ENCODE results near the gene SRRT. TPM values are rescaled to one million over a fixed set of nuclear protein-coding genes. Genes with fewer than 3 reads are reported as not detected.
"Not testable (repeated sequence)": the region's sequence is repeated elsewhere in the genome, so short reads cannot be mapped to it uniquely, and the experiment has no call there.

SRRT gene
- polyA plus RNA-seq, 1 donor from 2014 or later: 59.9 TPM

DNA sequence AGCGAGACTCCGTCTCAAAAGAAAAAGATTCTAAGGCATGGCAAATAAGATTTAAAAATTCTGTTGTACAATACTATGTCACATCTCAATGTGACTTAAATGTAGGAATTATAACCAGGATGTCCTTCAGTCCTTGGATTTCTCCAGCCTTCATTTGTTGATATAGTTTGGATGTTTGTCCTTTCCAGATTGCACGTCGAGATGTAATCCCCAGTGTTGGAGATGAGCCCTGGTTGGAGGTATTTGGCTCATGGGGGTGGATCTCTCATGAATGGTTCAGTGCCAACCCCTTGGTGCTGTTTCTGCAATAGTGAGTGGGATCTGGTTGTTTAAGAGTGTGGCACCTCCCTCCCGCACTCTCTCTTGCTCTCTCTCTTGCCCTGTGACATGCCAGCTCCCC is 33.6 kb downstream of the SRRT start:
- no peaks in the 10 kb centered on the region for H4K20me1 ChIP-seq (ENCODE audit: insufficient read depth)
- no peaks in the 10 kb centered on the region for H3K9me2 ChIP-seq (ENCODE audit: insufficient read depth, low read length)
- no peak overlapping the region for H3K4me2 ChIP-seq (ENCODE audit: low read length)
- no peaks in the 10 kb centered on the region for H3F3A ChIP-seq (ENCODE audit: insufficient read depth, low read length, poor library complexity, severe bottlenecking)
- H3K36me3 ChIP-seq (ENCODE audit: insufficient read depth, low read length): no peaks in the 10 kb centered on the region
- H3K4me3 ChIP-seq (ENCODE audit: low read length): no peak overlapping the region
- H3K27me3 ChIP-seq (ENCODE audit: insufficient read depth, low read depth, low read length): no peaks in the 10 kb centered on the region
- H3K9ac ChIP-seq (ENCODE audit: low read length): no peak overlapping the region
- TF ChIP-seq MXI1 (conservative IDR thresholded peaks at IDR 0.05; ENCODE audit: poor library complexity, severe bottlenecking) (no peak), RAD21 (conservative IDR thresholded peaks at IDR 0.05) (no peak), EZH2 (IDR thresholded peaks at IDR 0.05; ENCODE audit: borderline replicate concordance, insufficient read depth, low read length, poor library complexity, severe bottlenecking) (no peak), TAF1 (IDR thresholded peaks at IDR 0.05; ENCODE audit: low read depth) (no peak), SMC3 (conservative IDR thresholded peaks at IDR 0.05; ENCODE audit: poor library complexity) (no peak), POLR2AphosphoS5 (IDR thresholded peaks at IDR 0.05) (no peak), EP300 (conservative IDR thresholded peaks at IDR 0.05; ENCODE audit: poor library complexity, severe bottlenecking) (no peak)
- TF ChIP-seq, protein P1, sequence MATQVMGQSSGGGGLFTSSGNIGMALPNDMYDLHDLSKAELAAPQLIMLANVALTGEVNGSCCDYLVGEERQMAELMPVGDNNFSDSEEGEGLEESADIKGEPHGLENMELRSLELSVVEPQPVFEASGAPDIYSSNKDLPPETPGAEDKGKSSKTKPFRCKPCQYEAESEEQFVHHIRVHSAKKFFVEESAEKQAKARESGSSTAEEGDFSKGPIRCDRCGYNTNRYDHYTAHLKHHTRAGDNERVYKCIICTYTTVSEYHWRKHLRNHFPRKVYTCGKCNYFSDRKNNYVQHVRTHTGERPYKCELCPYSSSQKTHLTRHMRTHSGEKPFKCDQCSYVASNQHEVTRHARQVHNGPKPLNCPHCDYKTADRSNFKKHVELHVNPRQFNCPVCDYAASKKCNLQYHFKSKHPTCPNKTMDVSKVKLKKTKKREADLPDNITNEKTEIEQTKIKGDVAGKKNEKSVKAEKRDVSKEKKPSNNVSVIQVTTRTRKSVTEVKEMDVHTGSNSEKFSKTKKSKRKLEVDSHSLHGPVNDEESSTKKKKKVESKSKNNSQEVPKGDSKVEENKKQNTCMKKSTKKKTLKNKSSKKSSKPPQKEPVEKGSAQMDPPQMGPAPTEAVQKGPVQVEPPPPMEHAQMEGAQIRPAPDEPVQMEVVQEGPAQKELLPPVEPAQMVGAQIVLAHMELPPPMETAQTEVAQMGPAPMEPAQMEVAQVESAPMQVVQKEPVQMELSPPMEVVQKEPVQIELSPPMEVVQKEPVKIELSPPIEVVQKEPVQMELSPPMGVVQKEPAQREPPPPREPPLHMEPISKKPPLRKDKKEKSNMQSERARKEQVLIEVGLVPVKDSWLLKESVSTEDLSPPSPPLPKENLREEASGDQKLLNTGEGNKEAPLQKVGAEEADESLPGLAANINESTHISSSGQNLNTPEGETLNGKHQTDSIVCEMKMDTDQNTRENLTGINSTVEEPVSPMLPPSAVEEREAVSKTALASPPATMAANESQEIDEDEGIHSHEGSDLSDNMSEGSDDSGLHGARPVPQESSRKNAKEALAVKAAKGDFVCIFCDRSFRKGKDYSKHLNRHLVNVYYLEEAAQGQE (IDR thresholded peaks at IDR 0.05; ENCODE audit: borderline replicate concordance): no peak
- TF ChIP-seq, protein P2, sequence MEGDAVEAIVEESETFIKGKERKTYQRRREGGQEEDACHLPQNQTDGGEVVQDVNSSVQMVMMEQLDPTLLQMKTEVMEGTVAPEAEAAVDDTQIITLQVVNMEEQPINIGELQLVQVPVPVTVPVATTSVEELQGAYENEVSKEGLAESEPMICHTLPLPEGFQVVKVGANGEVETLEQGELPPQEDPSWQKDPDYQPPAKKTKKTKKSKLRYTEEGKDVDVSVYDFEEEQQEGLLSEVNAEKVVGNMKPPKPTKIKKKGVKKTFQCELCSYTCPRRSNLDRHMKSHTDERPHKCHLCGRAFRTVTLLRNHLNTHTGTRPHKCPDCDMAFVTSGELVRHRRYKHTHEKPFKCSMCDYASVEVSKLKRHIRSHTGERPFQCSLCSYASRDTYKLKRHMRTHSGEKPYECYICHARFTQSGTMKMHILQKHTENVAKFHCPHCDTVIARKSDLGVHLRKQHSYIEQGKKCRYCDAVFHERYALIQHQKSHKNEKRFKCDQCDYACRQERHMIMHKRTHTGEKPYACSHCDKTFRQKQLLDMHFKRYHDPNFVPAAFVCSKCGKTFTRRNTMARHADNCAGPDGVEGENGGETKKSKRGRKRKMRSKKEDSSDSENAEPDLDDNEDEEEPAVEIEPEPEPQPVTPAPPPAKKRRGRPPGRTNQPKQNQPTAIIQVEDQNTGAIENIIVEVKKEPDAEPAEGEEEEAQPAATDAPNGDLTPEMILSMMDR (IDR thresholded peaks at IDR 0.05; ENCODE audit: poor library complexity, severe bottlenecking): no peak
- H3K27ac ChIP-seq (ENCODE audit: low read length): no peak overlapping the region
- H2AFZ ChIP-seq (ENCODE audit: low read depth, low read length): no peak overlapping the region
- H3K79me2 ChIP-seq (replicated peaks; ENCODE audit: insufficient read depth, low read length): no peaks in the 10 kb centered on the region
- H3K9me3 ChIP-seq (ENCODE audit: low read length): no peaks in the 10 kb centered on the region

DNA sequence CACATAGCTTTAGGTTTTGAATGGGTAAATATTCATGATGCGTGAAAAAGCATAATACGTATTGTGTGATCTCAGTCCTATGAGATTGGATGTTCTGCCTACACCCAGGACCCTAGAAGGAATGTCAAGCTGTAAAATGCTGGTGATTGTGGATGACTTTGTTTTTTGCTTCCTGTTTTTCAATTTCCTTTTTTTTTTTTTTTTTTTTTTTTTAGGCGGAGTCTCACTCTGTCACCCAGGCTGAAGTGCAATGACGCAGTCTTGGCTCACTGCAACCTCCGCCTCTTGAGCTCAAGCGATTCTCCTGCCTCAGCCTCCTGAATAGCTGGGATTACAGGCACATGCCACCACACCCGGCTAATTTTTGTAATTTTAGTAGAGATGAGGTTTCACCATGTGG is 35.5 kb downstream of the SRRT start:
- H3K36me3 ChIP-seq (ENCODE audit: insufficient read depth, low read length); H3K9me2 ChIP-seq (ENCODE audit: insufficient read depth, low read length); H3K79me2 ChIP-seq (replicated peaks; ENCODE audit: insufficient read depth, low read length); H3K9ac ChIP-seq (ENCODE audit: low read length); H3K4me2 ChIP-seq (ENCODE audit: low read length); H3F3A ChIP-seq (ENCODE audit: insufficient read depth, low read length, poor library complexity, severe bottlenecking); H3K27me3 ChIP-seq (ENCODE audit: insufficient read depth, low read depth, low read length); H3K27ac ChIP-seq (ENCODE audit: low read length); H4K20me1 ChIP-seq (ENCODE audit: insufficient read depth); H3K4me3 ChIP-seq (ENCODE audit: low read length); H3K9me3 ChIP-seq (ENCODE audit: low read length); H2AFZ ChIP-seq (ENCODE audit: low read depth, low read length): not testable (repeated sequence)

DNA sequence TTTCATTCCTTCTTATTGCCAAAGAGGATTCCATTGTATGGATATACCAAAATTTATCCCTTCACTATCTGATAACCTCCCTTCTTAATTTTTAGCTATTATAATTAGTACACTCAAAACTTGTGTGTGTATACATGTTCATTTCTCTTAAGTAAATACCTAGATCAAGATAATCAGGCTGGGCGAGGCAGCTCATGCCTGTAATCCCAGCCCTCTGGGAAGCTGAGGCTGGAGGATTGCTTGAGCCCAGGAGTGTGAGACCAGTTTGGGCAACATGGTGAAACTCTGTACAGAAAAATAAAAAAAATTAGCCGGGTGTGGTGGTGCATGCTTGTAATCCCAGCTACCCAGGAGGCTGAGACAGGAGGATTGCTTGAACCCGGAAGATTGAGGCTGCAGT is 36.6 kb downstream of the SRRT start:
- Histone ChIP-seq H4K20me1 (ENCODE audit: insufficient read depth) (no peaks in the 10 kb centered on the region), H3K79me2 (replicated peaks; ENCODE audit: insufficient read depth, low read length) (no peaks in the 10 kb centered on the region), H2AFZ (ENCODE audit: low read depth, low read length) (no peak overlapping the region), H3K9me2 (ENCODE audit: insufficient read depth, low read length) (no peaks in the 10 kb centered on the region), H3K27me3 (ENCODE audit: insufficient read depth, low read depth, low read length) (no peaks in the 10 kb centered on the region), H3K36me3 (ENCODE audit: insufficient read depth, low read length) (no peaks in the 10 kb centered on the region), H3F3A (ENCODE audit: insufficient read depth, low read length, poor library complexity, severe bottlenecking) (no peaks in the 10 kb centered on the region), H3K4me3 (ENCODE audit: low read length) (no peak overlapping the region), H3K9ac (ENCODE audit: low read length) (no peak overlapping the region), H3K27ac (ENCODE audit: low read length) (no peak overlapping the region), H3K4me2 (ENCODE audit: low read length) (no peak overlapping the region), H3K9me3 (ENCODE audit: low read length) (no peaks in the 10 kb centered on the region)
- TF ChIP-seq EZH2 (IDR thresholded peaks at IDR 0.05; ENCODE audit: borderline replicate concordance, insufficient read depth, low read length, poor library complexity, severe bottlenecking): no peak
- no peak for TF ChIP-seq POLR2AphosphoS5 (IDR thresholded peaks at IDR 0.05)
- TF ChIP-seq TAF1 (IDR thresholded peaks at IDR 0.05; ENCODE audit: low read depth): no peak
- TF ChIP-seq, protein P2 (IDR thresholded peaks at IDR 0.05; ENCODE audit: poor library complexity, severe bottlenecking): no peak
- TF ChIP-seq MXI1 (conservative IDR thresholded peaks at IDR 0.05; ENCODE audit: poor library complexity, severe bottlenecking): no peak
- no peak for TF ChIP-seq RAD21 (conservative IDR thresholded peaks at IDR 0.05)
- TF ChIP-seq, protein P1 (IDR thresholded peaks at IDR 0.05; ENCODE audit: borderline replicate concordance): no peak
- TF ChIP-seq EP300 (conservative IDR thresholded peaks at IDR 0.05; ENCODE audit: poor library complexity, severe bottlenecking): no peak
- no peak for TF ChIP-seq SMC3 (conservative IDR thresholded peaks at IDR 0.05; ENCODE audit: poor library complexity)

All from neural cell (in vitro differentiated cells).